NCI-H2029 treated with DMSO at 0.1 percent for 48 hours (cell line): ENCODE data around the gene KCND3.

Experiments
- DNase-seq: peaks from one replicate; lab custom pipeline; 2025; lab: John Stamatoyannopoulos, UW

KCND3 gene

DNA sequence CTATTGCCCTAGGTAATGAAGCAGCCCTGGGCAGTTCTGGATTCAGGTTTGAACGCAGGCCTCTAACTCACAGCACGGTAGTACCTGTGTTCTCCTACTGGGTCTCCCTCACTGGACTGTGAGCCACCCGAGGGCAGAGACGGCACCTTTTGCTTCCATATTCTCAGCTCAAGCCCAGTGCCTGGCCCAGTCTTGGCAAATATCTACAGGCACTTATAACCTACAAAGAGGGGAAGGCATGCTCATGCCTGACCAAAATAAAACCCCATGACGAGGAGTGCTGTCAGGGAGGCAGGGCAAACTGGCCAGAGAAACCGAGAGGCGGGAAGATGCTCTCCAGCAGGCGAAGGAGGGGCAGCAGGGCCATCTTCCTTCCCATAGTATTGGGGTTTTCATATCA lies 142.6 kb downstream of the KCND3 start:
- DNase-seq: no peak

- DNase-seq: no peak
Measured at GRCh38 chr1:111843177-111843576, 146.3 kb downstream of the KCND3 start.

DNA sequence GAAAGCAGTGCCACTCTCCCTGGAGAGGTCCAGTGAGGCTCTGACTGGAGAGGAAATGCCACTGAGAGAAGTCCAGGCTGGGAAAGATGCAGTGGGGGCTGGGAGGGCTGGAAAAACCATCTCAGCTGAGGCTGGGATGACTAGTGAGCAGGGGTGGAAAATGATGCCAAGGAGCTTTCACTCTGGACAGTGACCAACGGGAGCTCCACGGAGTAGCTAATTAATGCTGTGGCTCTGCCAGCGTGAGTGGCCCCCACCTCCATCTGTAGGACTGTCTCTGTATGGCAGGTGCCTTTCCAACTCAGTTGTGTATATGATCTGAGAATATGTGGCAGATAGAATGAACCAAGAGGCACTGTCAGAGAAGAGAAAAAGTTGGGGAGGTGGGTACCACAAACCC lies 147.1 kb downstream of the KCND3 start:
- no peak for DNase-seq

GRCh38 chr1:111841746-111842145 lies 147.7 kb downstream of the KCND3 start:
- no peak for DNase-seq

GRCh38 chr1:111841189-111841588 lies 148.3 kb downstream of the KCND3 start:
- no peak for DNase-seq

- DNase-seq: no peak
Measured at GRCh38 chr1:111837393-111837792, 152.1 kb downstream of the KCND3 start.

GRCh38 chr1:111836111-111836510 lies 153.4 kb downstream of the KCND3 start:
- no peak for DNase-seq

DNA sequence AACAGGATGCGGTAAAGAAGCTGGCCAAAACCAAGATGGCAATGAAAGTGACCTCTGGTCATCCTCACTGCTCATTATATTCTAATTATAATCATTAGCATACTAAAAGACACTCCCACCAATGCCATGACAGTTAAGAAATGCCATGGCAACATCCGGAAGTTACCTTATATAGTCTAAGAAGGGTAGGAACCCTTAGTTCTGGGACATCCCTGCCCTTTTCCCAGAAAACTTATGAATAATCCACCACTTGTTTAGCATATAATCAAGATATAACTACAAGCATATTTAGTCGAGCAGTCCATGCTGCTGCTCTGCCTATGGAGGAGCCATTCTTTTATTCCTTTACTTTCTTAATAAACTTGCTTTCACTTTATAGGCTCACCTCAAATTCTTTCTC lies 154.0 kb downstream of the KCND3 start:
- DNase-seq: no peak

GRCh38 chr1:111834956-111835355 lies 154.5 kb downstream of the KCND3 start:
- no peak for DNase-seq

GRCh38 chr1:111833334-111833733 lies 156.1 kb downstream of the KCND3 start:
- no peak for DNase-seq

DNA sequence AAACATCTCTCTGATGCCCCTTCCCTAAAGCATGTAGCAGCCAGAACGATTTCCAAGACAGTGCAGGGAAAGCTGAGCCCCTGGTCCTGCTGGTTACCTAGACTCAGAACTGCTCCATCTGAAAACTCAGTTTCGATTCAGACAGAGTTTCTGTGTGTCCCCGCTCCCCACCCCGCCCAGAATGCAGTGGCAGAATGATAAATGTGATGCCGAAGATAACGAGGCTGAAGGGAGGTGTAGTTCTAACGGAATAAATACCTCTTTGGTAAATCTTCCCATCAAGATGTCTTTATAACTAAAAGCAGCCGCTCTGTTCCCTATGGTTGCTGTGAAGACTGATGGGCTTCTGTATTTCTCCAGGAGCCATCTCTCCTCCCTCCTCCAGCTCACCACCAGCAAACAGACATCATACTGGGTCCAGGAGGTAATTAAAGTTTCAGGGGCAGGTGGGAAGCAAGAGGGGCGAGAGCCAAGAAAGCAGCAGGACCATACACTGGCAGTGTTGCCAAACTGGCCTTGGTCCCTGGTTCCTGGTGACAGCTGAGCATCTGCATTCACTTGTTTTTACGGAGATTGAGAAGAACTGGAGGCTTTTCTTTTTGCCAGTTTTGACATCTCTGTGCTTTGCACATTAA lies 156.8 kb downstream of the KCND3 start:
- DNase-seq: no peak

DNA sequence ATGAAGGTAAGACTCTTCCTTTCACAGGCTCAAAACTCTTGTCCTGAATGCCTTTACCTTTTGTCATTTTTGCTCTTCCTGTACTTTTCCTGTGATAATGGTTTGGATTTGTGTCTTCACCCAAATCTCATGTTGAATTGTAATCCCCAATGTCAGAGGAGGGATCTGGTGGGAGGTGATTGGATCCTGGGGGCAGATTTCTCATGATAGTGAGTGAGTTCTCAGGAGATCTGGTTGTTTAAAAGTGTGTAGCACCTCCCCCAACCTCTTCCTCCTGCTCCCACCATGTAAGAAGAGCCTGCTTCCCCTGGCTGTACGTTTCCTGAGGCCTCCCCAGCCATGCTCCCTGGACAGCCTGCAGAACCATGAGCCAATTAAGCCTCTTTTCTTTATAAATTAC lies 158.3 kb downstream of the KCND3 start:
- DNase-seq: no peak

GRCh38 chr1:111827946-111828345 lies 161.5 kb downstream of the KCND3 start:
- DNase-seq: no peak

- DNase-seq: no peak
Measured at GRCh38 chr1:111826278-111826677, 163.2 kb downstream of the KCND3 start.

- peak; percentile 24 for DNase-seq
Measured at GRCh38 chr1:111825217-111825616, 164.3 kb downstream of the KCND3 start.

DNA sequence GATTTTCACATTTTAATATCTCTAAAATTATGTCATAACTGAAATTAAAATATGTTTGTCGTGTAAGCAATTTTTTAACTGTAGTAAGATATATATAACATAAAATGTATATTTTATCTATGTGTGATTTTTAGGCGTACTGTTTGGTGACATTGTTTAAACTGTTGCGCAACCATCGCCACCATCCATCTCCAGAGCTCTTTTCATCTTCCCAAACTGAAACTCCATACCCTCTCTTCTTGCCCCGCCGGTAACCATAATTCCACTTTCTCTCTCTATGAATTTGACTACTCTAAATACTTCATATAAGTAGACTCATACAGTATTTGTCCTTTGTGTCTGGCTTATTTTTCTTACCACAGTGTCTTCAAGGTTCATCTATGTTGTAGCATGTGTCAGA lies 167.3 kb downstream of the KCND3 start:
- no peak for DNase-seq

DNA sequence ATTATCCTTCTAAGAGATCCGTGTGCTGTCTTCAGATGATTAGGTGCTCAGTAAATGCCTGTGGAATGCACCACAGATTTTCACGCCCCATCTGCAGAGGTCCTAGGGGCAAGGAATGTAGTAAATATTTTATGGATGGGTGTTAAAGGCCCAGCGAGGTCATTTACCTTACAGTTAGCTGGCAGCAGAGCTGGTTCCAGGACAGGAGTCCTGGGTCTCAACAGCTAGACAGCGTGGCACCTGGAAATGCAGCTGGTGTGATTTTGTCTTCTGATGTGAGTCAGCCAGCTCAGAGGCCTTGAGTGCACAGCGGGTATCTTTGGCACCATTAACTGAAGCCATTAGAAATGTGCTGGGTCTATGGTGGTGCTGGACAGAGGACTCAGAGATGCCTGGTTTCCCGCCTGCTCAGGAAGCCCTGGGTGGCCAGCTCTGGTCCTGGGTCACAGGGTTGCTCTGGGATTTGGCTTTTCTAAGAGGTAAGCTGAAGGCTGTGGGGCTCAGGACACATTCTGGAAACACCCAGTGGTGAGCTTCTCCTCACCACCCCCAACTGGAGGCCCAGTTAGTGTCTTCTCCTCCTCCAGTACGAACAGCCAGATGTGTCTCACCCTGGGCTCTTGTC lies 168.2 kb downstream of the KCND3 start:
- DNase-seq: no peak

GRCh38 chr1:111819566-111820263 lies 169.8 kb downstream of the KCND3 start:
- no peak for DNase-seq

- DNase-seq: no peak
Measured at GRCh38 chr1:111818546-111818945, 170.9 kb downstream of the KCND3 start.

DNA sequence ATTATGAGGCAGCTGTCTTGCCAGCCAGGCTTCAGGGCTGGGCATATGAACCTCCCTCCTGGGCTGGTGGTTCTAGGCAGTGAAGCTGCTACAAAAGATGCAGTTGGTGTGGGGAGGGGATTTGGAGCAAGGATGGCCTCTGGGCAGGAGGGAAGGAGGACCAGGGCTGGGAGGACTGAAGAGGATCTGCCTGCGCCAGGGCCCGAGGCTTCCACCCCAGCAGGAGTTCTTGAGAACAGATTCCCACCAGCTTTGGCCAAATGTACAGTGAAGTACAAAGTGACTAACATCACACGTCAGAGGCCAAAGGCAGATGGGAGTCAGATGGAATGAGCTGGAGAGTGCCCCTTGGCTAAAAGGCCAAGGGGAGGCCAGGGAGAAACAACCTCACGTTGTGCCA lies 171.4 kb downstream of the KCND3 start:
- no peak for DNase-seq

GRCh38 chr1:111814642-111815041 lies 174.8 kb downstream of the KCND3 start:
- no peak for DNase-seq

DNA sequence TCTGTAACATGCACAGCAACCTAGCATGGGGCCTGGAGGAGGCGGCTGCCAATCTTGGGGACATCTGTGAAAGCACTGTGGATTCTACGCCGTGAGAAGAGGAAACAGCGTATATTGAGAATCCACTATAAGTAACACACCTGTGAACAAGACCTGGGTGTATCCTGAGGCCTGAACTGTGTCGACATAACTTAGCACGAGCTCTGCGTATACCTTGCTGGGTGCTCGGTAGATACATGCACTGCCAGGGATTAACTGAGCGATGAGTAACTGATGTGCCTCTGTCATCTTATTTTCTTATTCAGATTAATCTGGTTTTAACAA lies 175.2 kb downstream of the KCND3 start:
- DNase-seq: no peak

DNA sequence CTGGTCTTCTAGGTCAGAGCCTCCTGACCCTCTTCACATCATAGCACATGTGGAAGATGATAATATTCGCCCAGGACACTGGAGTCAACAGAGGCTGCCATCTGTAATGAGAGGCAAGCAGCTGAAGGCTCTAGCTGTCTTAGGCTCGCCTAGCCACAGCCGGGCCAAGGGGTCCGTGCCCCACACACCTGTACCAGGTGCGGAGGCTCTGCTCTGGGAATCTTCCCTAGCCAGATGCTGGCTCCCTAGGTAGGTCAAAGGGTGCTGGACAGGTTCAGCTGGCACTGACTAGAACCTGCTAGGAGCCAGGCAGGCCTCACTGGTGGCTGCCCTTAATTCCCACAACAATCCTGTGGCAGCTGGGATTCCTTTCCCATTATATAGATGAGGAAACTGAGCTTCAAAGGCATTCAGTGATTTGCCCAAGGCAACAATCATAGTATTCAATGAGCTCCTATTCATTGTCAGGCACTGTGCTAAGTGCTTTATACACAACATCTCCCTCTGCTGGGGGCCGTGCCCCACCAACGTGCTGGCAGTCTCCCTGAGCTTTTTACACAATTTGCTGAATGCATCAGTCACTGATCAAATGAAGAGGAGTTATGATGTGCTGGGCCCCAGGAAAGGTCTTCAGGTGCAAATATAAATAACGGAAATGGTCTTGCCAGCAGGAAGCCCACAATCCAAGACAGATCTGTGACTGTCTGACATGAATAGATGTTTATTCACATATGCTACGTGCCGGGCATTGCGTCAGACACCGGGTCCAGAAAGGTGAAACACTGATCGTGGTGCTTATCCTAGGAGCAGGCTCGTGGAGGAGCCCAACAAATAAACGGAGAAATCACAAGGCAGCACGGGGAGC lies 175.8 kb downstream of the KCND3 start:
- no peak for DNase-seq
